Dendritic cell treated with granulocyte-macrophage colony-stimulating factor and Interleukin-4, amounts not matched to agents 40 ng/mL and 50 ng/mL, for 4 days (primary cell): ENCODE measurements around the gene KLF15.

Experiments used
- H3K27ac Mint-ChIP-seq: one replicate; pipeline ENCODE4 v1.8.0; 2022; ENCODE audit warnings: mild to moderate bottlenecking, mixed read lengths
- H3K27me3 Mint-ChIP-seq: one replicate; pipeline ENCODE4 v1.8.0; 2022; ENCODE audit warnings: mild to moderate bottlenecking, mixed read lengths
- H3K36me3 Mint-ChIP-seq: one replicate; pipeline ENCODE4 v1.8.0; 2022; ENCODE audit warnings: low read depth, mixed read lengths
- H3K4me1 Mint-ChIP-seq: one replicate; pipeline ENCODE4 v1.8.0; 2022; ENCODE audit warnings: low read depth, mixed read lengths
- H3K4me3 Mint-ChIP-seq: one replicate; pipeline ENCODE4 v1.8.0; 2022; ENCODE audit warnings: mild to moderate bottlenecking, moderate library complexity, mixed read lengths
- H3K9me3 Mint-ChIP-seq: one replicate; pipeline ENCODE4 v1.8.0; 2022; ENCODE audit warnings: mixed read lengths
- intact Hi-C: fragments of 100-400 bp; cut with micrococcal nuclease; formaldehyde crosslinking; loops from one replicate; pipeline ENCODE4 v1.15.0; 2022

The KLF15 gene

DNA sequence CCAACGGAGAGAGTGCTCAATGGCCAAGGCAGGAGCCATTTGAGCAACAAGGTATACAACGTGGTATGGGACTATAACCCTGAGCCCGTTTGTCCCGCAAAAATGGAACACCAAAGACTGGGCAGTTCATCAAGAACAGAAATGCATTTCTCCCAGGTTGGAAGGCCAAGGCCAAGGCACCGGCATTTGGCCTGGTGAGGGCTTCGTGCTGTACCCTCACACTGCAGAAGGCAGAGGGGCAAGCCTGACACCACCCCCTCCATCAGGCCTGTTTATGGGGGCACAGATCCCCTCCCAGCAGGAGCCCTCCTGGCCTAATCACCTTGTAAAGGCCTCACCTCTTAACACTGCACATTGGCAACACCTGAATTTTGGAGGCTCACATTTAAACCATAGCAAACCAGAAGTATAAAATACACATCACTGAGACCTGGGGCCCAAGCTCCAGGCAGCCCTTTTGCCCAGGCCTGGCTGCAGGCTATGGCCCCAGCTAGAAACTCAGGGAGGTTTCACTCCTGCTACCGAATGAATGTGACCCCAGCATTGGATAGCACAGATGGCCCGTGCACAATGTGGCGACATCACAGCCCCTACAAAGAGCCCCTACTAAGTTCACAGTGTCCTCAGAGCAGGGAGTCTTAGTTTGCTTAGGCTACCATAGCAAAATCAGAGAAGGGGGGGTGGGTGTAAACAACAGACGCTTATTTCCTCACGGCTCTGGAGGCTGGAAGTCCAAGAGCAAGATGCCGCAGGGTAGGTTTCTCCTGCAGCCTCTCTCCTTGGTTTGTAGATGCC is 47.1 kb downstream of the KLF15 start:
- Mint-ChIP-seq H3K27me3 (peaks cover 7% of the 10 kb centered on the region), H3K4me3 (no peak overlapping the region), H3K36me3 (no peaks in the 10 kb centered on the region), H3K9me3 (no peaks in the 10 kb centered on the region), H3K4me1 (no peaks in the 10 kb centered on the region), H3K27ac (no peak overlapping the region)
- intact Hi-C loops = no loop called here

- no peak overlapping the region for H3K27ac Mint-ChIP-seq
- intact Hi-C loops = no loop called here
- peaks cover 3% of the 10 kb centered on the region for H3K9me3 Mint-ChIP-seq
- no peak overlapping the region for H3K4me3 Mint-ChIP-seq
- no peaks in the 10 kb centered on the region for H3K4me1 Mint-ChIP-seq
- H3K36me3 Mint-ChIP-seq = no peaks in the 10 kb centered on the region
- H3K27me3 Mint-ChIP-seq = peaks cover 7% of the 10 kb centered on the region
Measured at GRCh38 chr3:126309165-126309564, 48.0 kb downstream of the KLF15 start.

GRCh38 chr3:126308394-126309125 is 48.6 kb downstream of the KLF15 start:
- Mint-ChIP-seq H3K9me3 (peaks cover 9% of the 10 kb centered on the region), H3K27me3 (peaks cover 7% of the 10 kb centered on the region), H3K4me3 (no peak overlapping the region), H3K4me1 (no peaks in the 10 kb centered on the region), H3K27ac (no peak overlapping the region), H3K36me3 (no peaks in the 10 kb centered on the region)
- intact Hi-C loops = no loop called here

DNA sequence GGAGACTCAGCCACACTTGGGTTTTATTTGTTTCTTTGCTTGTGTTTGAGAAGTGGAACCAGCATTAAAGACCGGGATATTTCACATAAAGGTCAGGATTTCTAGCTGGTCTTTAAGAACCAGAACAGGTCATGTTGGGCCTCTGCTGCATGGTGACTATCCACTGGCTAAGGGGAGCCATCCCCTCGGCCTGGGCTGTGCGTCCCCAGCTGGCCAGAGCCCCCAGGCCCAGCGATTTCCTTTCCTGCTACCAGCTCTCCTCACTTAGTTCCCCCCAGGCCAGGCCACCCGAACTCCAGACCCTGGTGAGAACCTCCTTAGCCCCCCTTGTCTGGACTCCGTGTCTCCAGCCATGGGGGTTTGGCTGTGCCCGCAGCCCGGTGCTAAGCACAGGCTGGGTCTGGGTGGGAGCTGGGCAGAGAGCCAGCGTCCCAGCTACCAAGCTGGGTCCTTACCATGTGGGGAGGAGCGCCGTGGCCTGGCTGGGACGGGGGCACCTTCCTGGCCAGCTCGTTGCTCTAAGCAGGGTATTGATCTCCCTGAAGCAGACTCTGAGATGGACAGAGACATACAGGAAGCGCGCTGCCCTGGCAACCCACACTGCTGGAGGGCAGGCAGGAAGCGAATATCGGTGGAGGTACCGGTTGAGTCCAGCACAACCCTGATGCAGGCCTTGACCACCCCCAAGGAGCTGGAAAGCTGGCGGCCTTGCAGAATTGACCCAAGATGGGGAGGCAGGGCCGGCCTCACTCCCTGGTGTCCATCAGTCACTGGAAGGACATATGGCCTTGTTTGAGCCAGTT is 49.4 kb downstream of the KLF15 start:
- no peak overlapping the region for H3K4me3 Mint-ChIP-seq

DNA sequence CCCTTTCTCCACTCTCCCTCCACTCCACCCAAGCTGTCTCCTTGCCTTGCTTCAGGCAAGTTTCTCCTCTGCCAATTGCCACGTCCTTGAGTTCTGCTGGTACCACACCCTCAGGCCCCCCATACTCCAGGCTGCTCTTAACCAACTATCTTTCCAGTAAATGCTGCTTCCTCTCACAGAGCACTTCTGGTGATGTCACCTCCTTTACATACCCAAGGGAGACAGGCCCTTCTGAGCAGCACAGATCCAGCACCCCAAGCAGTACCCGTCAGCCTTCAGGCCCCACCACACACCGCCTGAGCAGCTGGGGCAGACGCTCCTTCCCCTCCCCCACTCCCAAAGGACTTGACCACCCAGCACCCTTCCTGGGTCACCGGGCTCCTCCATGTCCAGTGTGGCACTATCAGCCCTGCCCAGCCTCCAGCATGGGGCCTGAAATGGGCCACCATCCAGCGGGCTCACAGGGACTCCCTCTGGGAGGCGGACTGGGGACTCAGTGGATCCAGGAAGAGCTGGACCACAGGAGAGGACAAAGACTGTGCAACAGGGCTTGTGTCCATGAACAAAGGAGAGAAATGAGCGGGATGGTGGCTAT is 50.2 kb downstream of the KLF15 start:
- H3K27me3 Mint-ChIP-seq = peaks cover 14% of the 10 kb centered on the region
- H3K9me3 Mint-ChIP-seq = peaks cover 19% of the 10 kb centered on the region
- H3K36me3 Mint-ChIP-seq = no peaks in the 10 kb centered on the region
- intact Hi-C loops = no loop called here
- H3K27ac Mint-ChIP-seq = no peak overlapping the region
- H3K4me1 Mint-ChIP-seq = no peaks in the 10 kb centered on the region
- no peak overlapping the region for H3K4me3 Mint-ChIP-seq

More for the DNA sequence above, 49.4 kb downstream of the KLF15 start:
- intact Hi-C loops = no loop called here
- Mint-ChIP-seq H3K4me1 (no peaks in the 10 kb centered on the region), H3K36me3 (no peaks in the 10 kb centered on the region), H3K9me3 (peaks cover 16% of the 10 kb centered on the region), H3K27ac (no peak overlapping the region), H3K27me3 (peaks cover 12% of the 10 kb centered on the region)

DNA sequence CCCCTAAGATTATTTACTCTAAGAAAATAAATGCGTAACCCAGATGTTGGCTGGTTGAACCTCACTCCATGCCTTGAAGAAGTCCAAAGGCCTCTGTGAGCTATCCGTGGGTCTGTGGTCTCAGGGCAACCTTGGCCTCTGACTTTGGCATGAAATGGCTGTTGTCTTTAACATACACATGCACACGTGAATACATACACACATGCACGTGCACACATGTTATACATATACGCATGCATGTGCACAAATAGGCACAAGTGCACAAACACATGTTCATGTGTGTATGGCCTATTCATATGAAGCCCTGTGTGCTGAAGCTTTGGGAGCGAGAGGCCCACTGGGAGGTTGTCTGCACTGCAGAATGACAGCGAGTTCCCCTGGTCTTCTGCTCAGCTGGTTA is 50.8 kb downstream of the KLF15 start:
- Mint-ChIP-seq H3K4me3 (no peak overlapping the region), H3K4me1 (no peaks in the 10 kb centered on the region), H3K27me3 (peaks cover 15% of the 10 kb centered on the region), H3K9me3 (peaks cover 19% of the 10 kb centered on the region), H3K36me3 (no peaks in the 10 kb centered on the region), H3K27ac (no peak overlapping the region)
- intact Hi-C loops = no loop called here

- intact Hi-C loops = no loop called here
- Mint-ChIP-seq H3K27me3 (peaks cover 15% of the 10 kb centered on the region), H3K27ac (no peak overlapping the region), H3K9me3 (peaks cover 19% of the 10 kb centered on the region), H3K36me3 (no peaks in the 10 kb centered on the region), H3K4me3 (no peak overlapping the region), H3K4me1 (no peaks in the 10 kb centered on the region)
Measured at GRCh38 chr3:126305427-126305826, 51.8 kb downstream of the KLF15 start.

- H3K4me1 Mint-ChIP-seq = no peaks in the 10 kb centered on the region
- H3K9me3 Mint-ChIP-seq = peaks cover 19% of the 10 kb centered on the region
- no peak overlapping the region for H3K4me3 Mint-ChIP-seq
- peaks cover 15% of the 10 kb centered on the region for H3K27me3 Mint-ChIP-seq
- H3K36me3 Mint-ChIP-seq = no peaks in the 10 kb centered on the region
- intact Hi-C loops = no loop called here
- no peak overlapping the region for H3K27ac Mint-ChIP-seq
Measured at GRCh38 chr3:126304704-126305103, 52.5 kb downstream of the KLF15 start.

- H3K27me3 Mint-ChIP-seq = peaks cover 15% of the 10 kb centered on the region
- intact Hi-C loops = no loop called here
- no peaks in the 10 kb centered on the region for H3K4me1 Mint-ChIP-seq
- H3K36me3 Mint-ChIP-seq = no peaks in the 10 kb centered on the region
- no peak overlapping the region for H3K4me3 Mint-ChIP-seq
- no peak overlapping the region for H3K27ac Mint-ChIP-seq
- H3K9me3 Mint-ChIP-seq = peaks cover 19% of the 10 kb centered on the region
Measured at GRCh38 chr3:126304291-126304690, 52.9 kb downstream of the KLF15 start.

DNA sequence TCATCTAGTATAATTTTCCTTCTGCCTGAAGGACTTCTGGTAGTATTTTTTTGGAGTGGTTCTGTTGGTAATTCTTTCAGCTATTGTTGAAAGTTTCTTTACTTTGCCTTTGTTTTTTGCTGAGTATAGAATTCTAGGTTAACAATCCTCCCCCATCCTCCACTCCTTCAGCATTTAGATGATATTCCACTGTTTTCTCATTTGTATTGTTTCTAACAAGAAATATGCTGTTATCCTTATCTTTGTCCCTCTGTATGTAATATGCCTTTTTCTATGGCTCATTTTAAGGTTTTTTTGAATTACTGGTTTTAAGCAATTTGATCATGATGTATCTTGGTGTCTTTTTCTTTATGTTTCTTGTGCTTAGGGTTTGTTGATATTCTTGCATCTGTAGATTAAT is 53.9 kb downstream of the KLF15 start:
- intact Hi-C loops = no loop called here
- Mint-ChIP-seq H3K27ac (no peak overlapping the region), H3K9me3 (peaks cover 19% of the 10 kb centered on the region), H3K4me3 (no peak overlapping the region), H3K27me3 (peaks cover 9% of the 10 kb centered on the region), H3K36me3 (no peaks in the 10 kb centered on the region), H3K4me1 (no peaks in the 10 kb centered on the region)

- H3K27ac Mint-ChIP-seq = no peak overlapping the region
- no peak overlapping the region for H3K4me3 Mint-ChIP-seq
- peaks cover 9% of the 10 kb centered on the region for H3K27me3 Mint-ChIP-seq
- peaks cover 19% of the 10 kb centered on the region for H3K9me3 Mint-ChIP-seq
- H3K36me3 Mint-ChIP-seq = no peaks in the 10 kb centered on the region
- no peaks in the 10 kb centered on the region for H3K4me1 Mint-ChIP-seq
- intact Hi-C loops = no loop called here
Measured at GRCh38 chr3:126300761-126301481, 56.3 kb downstream of the KLF15 start.

DNA sequence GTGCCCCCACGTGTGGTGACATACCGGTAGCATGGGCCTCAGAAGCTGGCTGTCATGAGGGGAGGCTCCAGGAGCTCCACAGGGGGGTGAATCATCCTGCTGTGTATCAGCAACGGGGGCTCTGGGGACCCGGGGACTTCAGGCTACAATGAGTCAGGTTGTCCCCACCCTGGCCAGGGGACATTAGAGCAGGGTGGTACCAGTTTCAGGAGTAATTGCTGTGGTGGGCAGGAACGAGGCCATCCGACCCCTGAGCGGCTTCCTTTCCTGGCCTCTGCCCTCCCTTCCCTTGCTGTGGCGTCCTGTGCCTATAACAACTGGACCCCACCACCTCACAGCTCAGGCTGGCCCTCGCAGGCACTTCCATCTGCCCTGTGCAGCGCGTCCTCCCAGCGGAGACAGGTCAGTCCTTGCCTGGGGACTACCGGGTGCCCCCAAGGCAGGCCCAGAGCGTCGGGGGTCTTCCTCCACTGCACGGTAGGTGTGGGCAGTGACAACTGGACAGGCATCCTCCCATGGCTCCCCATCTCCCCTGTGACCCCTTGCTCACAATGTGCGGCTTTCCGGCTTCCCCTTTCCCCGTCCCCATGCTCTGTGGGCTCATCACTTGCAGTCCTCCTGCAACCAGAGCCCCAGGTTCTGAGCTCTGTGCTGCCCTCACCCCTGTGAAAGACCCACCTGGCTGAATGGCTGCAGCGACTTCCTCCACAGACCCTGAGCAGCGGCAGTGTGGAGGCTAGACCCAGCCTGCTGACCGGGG is 57.0 kb downstream of the KLF15 start:
- Mint-ChIP-seq H3K4me3 (no peak overlapping the region), H3K36me3 (no peaks in the 10 kb centered on the region), H3K9me3 (peaks cover 19% of the 10 kb centered on the region), H3K4me1 (no peaks in the 10 kb centered on the region), H3K27ac (no peak overlapping the region), H3K27me3 (peaks cover 9% of the 10 kb centered on the region)
- intact Hi-C loops = no loop called here
